PC-3 (cell line): ENCODE data around the gene AQP6. TPM values are rescaled to one million over a fixed set of nuclear protein-coding genes. Genes with fewer than 3 reads are reported as not detected.

Experiments used
- ATAC-seq: fragments of 200-7000 bp; cut with Tn5 transposase; 2 replicates; pipeline ENCODE4 v1.9.1; 2020; ENCODE audit warnings: mild to moderate bottlenecking, moderate library complexity
- BruUV-seq: library from RNA; stranded (reverse); fragments of 400-500 nt; replicated peaks from 2 replicates; lab custom pipeline; 2021; lab: Mats Ljungman, UMichigan
- CTCF ChIA-PET: fragments of 300-600 bp; sonication (Branson Sonifier 250); formaldehyde crosslinking; loops from one replicate; lab custom pipeline; 2022; ENCODE audit warnings: antibody characterized with exemption; lab: Charles Lee
- POLR2A ChIA-PET: fragments of 300-600 bp; sonication (Branson Sonifier 250); formaldehyde crosslinking; loops from one replicate; lab custom pipeline; 2022; ENCODE audit warnings: antibody characterized with exemption; ENCODE audit not compliant: unreplicated experiment; lab: Charles Lee
- DNase-seq: peaks from one replicate; pipeline ENCODE4 v3.0.0-alpha.2; 2015
- H2AFZ ChIP-seq: fragments of 300-600 bp; sonication (generic); 2 replicates; pipeline ENCODE4 v1.6.0; 2016; ENCODE audit warnings: antibody characterized with exemption, low read length
- H3F3A ChIP-seq: fragments of 300-600 bp; sonication (generic); one replicate; pipeline ENCODE4 v1.6.0; 2017; ENCODE audit warnings: antibody characterized with exemption, low read length, control low read depth, mild to moderate bottlenecking; ENCODE audit not compliant: unreplicated experiment
- H3K27ac ChIP-seq: fragments of 300-600 bp; sonication (generic); 2 replicates; pipeline ENCODE4 v1.5.1; 2016; ENCODE audit warnings: mild to moderate bottlenecking, low read length
- H3K27me3 ChIP-seq: fragments of 300-600 bp; sonication (generic); 2 replicates; pipeline ENCODE4 v1.6.1; 2016; ENCODE audit warnings: low read length, mixed read lengths
- H3K36me3 ChIP-seq: fragments of 300-600 bp; sonication (generic); 2 replicates; pipeline ENCODE4 v1.6.1; 2016; ENCODE audit warnings: low read depth, mixed run types, low read length, mixed read lengths
- H3K4me1 ChIP-seq: fragments of 300-600 bp; sonication (generic); 2 replicates; pipeline ENCODE4 v1.5.1; 2016; ENCODE audit warnings: low read length; ENCODE audit not compliant: insufficient read depth
- H3K4me2 ChIP-seq: fragments of 300-600 bp; sonication (generic); 2 replicates; pipeline ENCODE4 v1.6.0; 2016; ENCODE audit warnings: low read length
- H3K4me3 ChIP-seq: fragments of 300-600 bp; sonication (generic); 2 replicates; pipeline ENCODE4 v1.5.1; 2016; ENCODE audit warnings: mild to moderate bottlenecking, low read length, mixed read lengths
- H3K79me2 ChIP-seq: fragments of 300-600 bp; sonication (generic); 2 replicates; pipeline ENCODE4 v1.6.1; 2017; ENCODE audit warnings: low read length, mixed read lengths
- H3K9ac ChIP-seq: fragments of 300-600 bp; sonication (generic); 2 replicates; pipeline ENCODE4 v1.6.0; 2016; ENCODE audit warnings: mild to moderate bottlenecking, low read length
- H3K9me2 ChIP-seq: fragments of 300-600 bp; sonication (generic); replicated peaks from 2 replicates; pipeline ENCODE4 v1.6.1; 2016; ENCODE audit warnings: mixed run types, low read length, mixed read lengths
- H3K9me3 ChIP-seq: fragments of 300-600 bp; sonication (generic); 2 replicates; pipeline ENCODE4 v1.6.1; 2016; ENCODE audit warnings: low read length, mixed read lengths
- H4K20me1 ChIP-seq: fragments of 300-600 bp; sonication (generic); 2 replicates; pipeline ENCODE4 v1.6.1; 2016; ENCODE audit warnings: low read length, mixed read lengths
- EZH2 ChIP-seq: fragments of 300-600 bp; sonication (generic); IDR thresholded peaks from one replicate; pipeline ENCODE4 v1.6.1; 2017; ENCODE audit warnings: antibody characterized with exemption, mild to moderate bottlenecking, low read length; ENCODE audit not compliant: unreplicated experiment
- EZH2phosphoT487 ChIP-seq: fragments of 300-600 bp; sonication (generic); IDR thresholded peaks from 2 replicates; pipeline ENCODE4 v1.6.1; 2018; ENCODE audit warnings: mild to moderate bottlenecking, antibody characterized with exemption, low read length, borderline replicate concordance
- intact Hi-C: fragments of 100-400 bp; cut with micrococcal nuclease; formaldehyde crosslinking; loops from 2 replicates; pipeline ENCODE4 v1.9.0; 2023
- total RNA-seq: library from RNA; depleted of rRNA; stranded (reverse); fragments of >200 nt; gene quantifications from 2 replicates; pipeline ENCODE4 v1.2.3, GENCODE V29; 2014
- TF ChIP-seq, protein P1 (sequence below): fragments of 300-600 bp; sonication (generic); conservative IDR thresholded peaks from 2 replicates; pipeline ENCODE4 v1.5.1; 2017; ENCODE audit warnings: antibody characterized with exemption, low read depth, mild to moderate bottlenecking, low read length

AQP6 gene
- total RNA-seq, 1 experiment from 2014 or later: not detected

DNA sequence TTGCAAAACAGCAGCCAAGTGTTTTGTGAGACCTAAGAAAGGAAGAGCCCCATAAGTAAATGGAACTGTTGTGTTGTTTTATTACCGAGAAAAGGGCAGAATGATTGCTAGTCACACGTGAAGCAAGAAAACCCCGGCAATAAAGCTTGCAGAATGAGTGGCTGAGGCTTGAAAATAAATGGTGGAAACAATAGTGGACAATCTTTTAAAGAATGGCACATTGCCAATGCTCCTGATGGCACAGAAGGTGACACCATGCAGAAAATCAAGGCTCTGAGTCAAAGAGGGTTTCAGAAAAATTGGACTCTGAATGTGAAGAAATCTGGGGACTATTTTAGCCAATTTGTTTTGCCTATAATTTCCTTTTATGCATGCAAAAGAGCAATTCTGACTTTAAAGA, 26.2 kb upstream of the AQP6 start:
- DNase-seq (no peak), ATAC-seq (no peak)
- TF ChIP-seq, protein P1, sequence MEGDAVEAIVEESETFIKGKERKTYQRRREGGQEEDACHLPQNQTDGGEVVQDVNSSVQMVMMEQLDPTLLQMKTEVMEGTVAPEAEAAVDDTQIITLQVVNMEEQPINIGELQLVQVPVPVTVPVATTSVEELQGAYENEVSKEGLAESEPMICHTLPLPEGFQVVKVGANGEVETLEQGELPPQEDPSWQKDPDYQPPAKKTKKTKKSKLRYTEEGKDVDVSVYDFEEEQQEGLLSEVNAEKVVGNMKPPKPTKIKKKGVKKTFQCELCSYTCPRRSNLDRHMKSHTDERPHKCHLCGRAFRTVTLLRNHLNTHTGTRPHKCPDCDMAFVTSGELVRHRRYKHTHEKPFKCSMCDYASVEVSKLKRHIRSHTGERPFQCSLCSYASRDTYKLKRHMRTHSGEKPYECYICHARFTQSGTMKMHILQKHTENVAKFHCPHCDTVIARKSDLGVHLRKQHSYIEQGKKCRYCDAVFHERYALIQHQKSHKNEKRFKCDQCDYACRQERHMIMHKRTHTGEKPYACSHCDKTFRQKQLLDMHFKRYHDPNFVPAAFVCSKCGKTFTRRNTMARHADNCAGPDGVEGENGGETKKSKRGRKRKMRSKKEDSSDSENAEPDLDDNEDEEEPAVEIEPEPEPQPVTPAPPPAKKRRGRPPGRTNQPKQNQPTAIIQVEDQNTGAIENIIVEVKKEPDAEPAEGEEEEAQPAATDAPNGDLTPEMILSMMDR: no peak
- no peak for TF ChIP-seq EZH2phosphoT487
- no peak for TF ChIP-seq EZH2
- no peaks in the 10 kb centered on the region for H3K9me2 ChIP-seq
- no peaks in the 10 kb centered on the region for H3F3A ChIP-seq
- no peaks in the 10 kb centered on the region for H3K27me3 ChIP-seq
- no peak overlapping the region for H2AFZ ChIP-seq
- no peaks in the 10 kb centered on the region for H4K20me1 ChIP-seq
- H3K4me1 ChIP-seq: peaks cover 19% of the 10 kb centered on the region
- H3K36me3 ChIP-seq: no peaks in the 10 kb centered on the region
- H3K4me2 ChIP-seq: no peak overlapping the region
- intact Hi-C loops: no loop called here
- no peak overlapping the region for H3K27ac ChIP-seq
- H3K79me2 ChIP-seq: no peaks in the 10 kb centered on the region
- H3K4me3 ChIP-seq: no peak overlapping the region
- BruUV-seq: no TSS peak
- CTCF ChIA-PET: interaction anchor here (0.8 to 1.5 kb wide), 2 partner anchors 21 to 80 kb away, joined by 4 to 7 read pairs; no protein-coding TSS in a partner anchor
- POLR2A ChIA-PET: interaction anchor here (0.7 to 0.8 kb wide), 2 partner anchors 11 to 138 kb away, joined by 3 to 5 read pairs; no protein-coding TSS in a partner anchor
- H3K9me3 ChIP-seq: no peaks in the 10 kb centered on the region
- no peak overlapping the region for H3K9ac ChIP-seq

DNA sequence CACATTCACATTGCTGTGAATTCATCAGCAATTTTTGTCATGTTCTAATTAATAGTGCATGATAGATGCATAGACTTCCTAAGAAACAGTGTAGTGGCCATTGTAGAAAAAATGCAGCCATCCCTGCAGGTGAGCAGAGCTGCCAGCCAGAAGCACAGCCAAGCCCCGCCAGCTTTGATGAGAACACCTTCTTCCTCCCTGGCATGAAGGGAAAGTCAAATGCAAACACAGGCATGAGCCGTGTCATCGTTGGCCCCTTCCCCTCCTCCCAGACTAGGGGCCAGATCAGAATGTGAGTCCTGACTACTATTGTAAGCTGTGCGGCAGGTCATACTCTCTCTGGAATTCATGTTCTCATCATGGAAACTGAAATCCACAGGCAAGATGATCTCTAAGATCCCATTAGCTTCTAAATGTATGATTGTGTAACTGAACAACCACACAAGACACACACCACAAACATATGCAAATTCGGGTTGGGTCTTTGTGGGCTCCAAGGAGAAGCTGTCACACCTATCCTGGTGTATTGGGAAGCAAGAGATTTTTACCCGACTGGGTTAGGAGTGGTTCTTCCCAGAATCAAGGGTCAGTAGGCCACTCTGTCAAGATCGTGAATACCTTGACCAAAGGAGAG, 25.0 kb upstream of the AQP6 start:
- Histone ChIP-seq H2AFZ (no peak overlapping the region), H3K9me3 (no peaks in the 10 kb centered on the region), H3K9ac (no peak overlapping the region), H3K4me3 (no peak overlapping the region), H3F3A (no peaks in the 10 kb centered on the region), H3K4me2 (no peak overlapping the region), H4K20me1 (no peaks in the 10 kb centered on the region), H3K27me3 (no peaks in the 10 kb centered on the region), H3K4me1 (peaks cover 17% of the 10 kb centered on the region), H3K79me2 (no peaks in the 10 kb centered on the region), H3K36me3 (no peaks in the 10 kb centered on the region), H3K27ac (no peak overlapping the region), H3K9me2 (no peaks in the 10 kb centered on the region)
- no TSS peak for BruUV-seq
- intact Hi-C loops: no loop called here
- ChIA-PET POLR2A (interaction anchor here (0.6 kb wide), 1 partner anchor 165 kb away, joined by 3 read pairs; no protein-coding TSS in a partner anchor), CTCF (no interaction called here)
- TF ChIP-seq, protein P1: no peak
- no peak for TF ChIP-seq EZH2phosphoT487
- TF ChIP-seq EZH2: no peak
- ATAC-seq: no peak
- DNase-seq: no peak
